Measurements from ENCODE around the gene SLC22A23. TPM values are rescaled to one million over a fixed set of nuclear protein-coding genes. Genes with fewer than 3 reads are reported as not detected.
A peak's percentile ranks its signal among the peaks of the same experiment; 100 is the strongest.

Gene SLC22A23
- total RNA-seq, 1 experiment from 2014 or later: 2.8 TPM

- DNase-seq: no peak
- Histone ChIP-seq H3K36me3 (peaks cover 9% of the 10 kb centered on the region), H3K4me3 (no peak overlapping the region), H3K9me3 (no peaks in the 10 kb centered on the region), H3K27me3 (no peaks in the 10 kb centered on the region)
Measured at GRCh38 chr6:3267162-3267561, 189.7 kb downstream of the SLC22A23 start.

GRCh38 chr6:3266170-3266569, 190.7 kb downstream of the SLC22A23 start:
- Histone ChIP-seq H3K4me3 (no peak overlapping the region), H3K36me3 (peaks cover 9% of the 10 kb centered on the region), H3K9me3 (no peaks in the 10 kb centered on the region), H3K27me3 (no peaks in the 10 kb centered on the region)
- DNase-seq: no peak

GRCh38 chr6:3265671-3266070, 191.2 kb downstream of the SLC22A23 start:
- Histone ChIP-seq H3K36me3 (peaks cover 12% of the 10 kb centered on the region), H3K27me3 (no peaks in the 10 kb centered on the region), H3K9me3 (no peaks in the 10 kb centered on the region), H3K4me3 (no peak overlapping the region)
- DNase-seq: no peak

GRCh38 chr6:3264356-3264755, 192.5 kb downstream of the SLC22A23 start:
- H3K27me3 ChIP-seq: no peaks in the 10 kb centered on the region
- DNase-seq: no peak
- H3K36me3 ChIP-seq: peaks cover 11% of the 10 kb centered on the region
- H3K9me3 ChIP-seq: no peaks in the 10 kb centered on the region
- H3K4me3 ChIP-seq: no peak overlapping the region

- Histone ChIP-seq H3K9me3 (no peaks in the 10 kb centered on the region), H3K27me3 (no peaks in the 10 kb centered on the region), H3K4me3 (no peak overlapping the region), H3K36me3 (peaks cover 6% of the 10 kb centered on the region)
- DNase-seq: no peak
Measured at GRCh38 chr6:3263096-3263495, 193.8 kb downstream of the SLC22A23 start.

- Histone ChIP-seq H3K9me3 (no peaks in the 10 kb centered on the region), H3K27me3 (no peaks in the 10 kb centered on the region), H3K36me3 (peaks cover 6% of the 10 kb centered on the region), H3K4me3 (no peak overlapping the region)
- no peak for DNase-seq
Measured at GRCh38 chr6:3261921-3262320, 194.9 kb downstream of the SLC22A23 start.

- H3K9me3 ChIP-seq: no peaks in the 10 kb centered on the region
- no peak for DNase-seq
- no peak overlapping the region for H3K4me3 ChIP-seq
- peaks cover 6% of the 10 kb centered on the region for H3K36me3 ChIP-seq
- no peaks in the 10 kb centered on the region for H3K27me3 ChIP-seq
Measured at GRCh38 chr6:3261518-3261820, 195.4 kb downstream of the SLC22A23 start.

- no peaks in the 10 kb centered on the region for H3K27me3 ChIP-seq
- DNase-seq: no peak
- H3K4me3 ChIP-seq: no peak overlapping the region; the same call in 1 of the 2 replicates
- H3K9me3 ChIP-seq: no peaks in the 10 kb centered on the region
- H3K36me3 ChIP-seq: peaks cover 6% of the 10 kb centered on the region
Measured at GRCh38 chr6:3260772-3261517, 195.9 kb downstream of the SLC22A23 start.

- H3K4me3 ChIP-seq: peak overlapping the region; percentile 11; the same call in 1 of the 2 replicates
- peaks cover 6% of the 10 kb centered on the region for H3K36me3 ChIP-seq
- H3K9me3 ChIP-seq: no peaks in the 10 kb centered on the region
- H3K27me3 ChIP-seq: no peaks in the 10 kb centered on the region
- DNase-seq: no peak
Measured at GRCh38 chr6:3260296-3260695, 196.6 kb downstream of the SLC22A23 start.

- peaks cover 6% of the 10 kb centered on the region for H3K36me3 ChIP-seq
- H3K4me3 ChIP-seq: peak overlapping the region; percentile 70
- H3K9me3 ChIP-seq: no peaks in the 10 kb centered on the region
- peak; percentile 20 for DNase-seq
- H3K27me3 ChIP-seq: no peaks in the 10 kb centered on the region
Measured at GRCh38 chr6:3259491-3259958, 197.3 kb downstream of the SLC22A23 start.

- peaks cover 3% of the 10 kb centered on the region for H3K36me3 ChIP-seq
- no peaks in the 10 kb centered on the region for H3K27me3 ChIP-seq
- peak within 1 kb of the TSS; percentile 70 for H3K4me3 ChIP-seq
- peak; percentile 88 for DNase-seq
- H3K9me3 ChIP-seq: no peaks in the 10 kb centered on the region
Measured at GRCh38 chr6:3258720-3259490, 197.9 kb downstream of the SLC22A23 start, which contains the start of gene PSMG4. TSS of gene PSMG4 (plus strand) at chr6:3258947. CDS start at chr6:3259023, 76 bp downstream.

GRCh38 chr6:3258201-3258600, 198.6 kb downstream of the SLC22A23 start:
- Histone ChIP-seq H3K27me3 (no peaks in the 10 kb centered on the region), H3K9me3 (no peaks in the 10 kb centered on the region)

GRCh38 chr6:3253597-3253961, 203.3 kb downstream of the SLC22A23 start:
- no peak overlapping the region for H3K4me3 ChIP-seq
- no peaks in the 10 kb centered on the region for H3K36me3 ChIP-seq
- DNase-seq: no peak
- no peaks in the 10 kb centered on the region for H3K27me3 ChIP-seq
- no peaks in the 10 kb centered on the region for H3K9me3 ChIP-seq

More at GRCh38 chr6:3258201-3258600, 198.6 kb downstream of the SLC22A23 start:
- peaks cover 3% of the 10 kb centered on the region; the same call in 1 of the 2 replicates for H3K36me3 ChIP-seq
- peak overlapping the region; percentile 70 for H3K4me3 ChIP-seq
- DNase-seq: no peak

GRCh38 chr6:3252861-3253596, 203.8 kb downstream of the SLC22A23 start:
- no peak for DNase-seq
- no peaks in the 10 kb centered on the region for H3K9me3 ChIP-seq
- H3K27me3 ChIP-seq: no peaks in the 10 kb centered on the region
- no peaks in the 10 kb centered on the region for H3K36me3 ChIP-seq
- no peak overlapping the region for H3K4me3 ChIP-seq

- no peaks in the 10 kb centered on the region for H3K9me3 ChIP-seq
- no peak overlapping the region for H3K4me3 ChIP-seq
- H3K36me3 ChIP-seq: no peaks in the 10 kb centered on the region
- no peak for DNase-seq
- no peaks in the 10 kb centered on the region for H3K27me3 ChIP-seq
Measured at GRCh38 chr6:3252369-3252768, 204.5 kb downstream of the SLC22A23 start.

- H3K9me3 ChIP-seq: no peaks in the 10 kb centered on the region
- no peaks in the 10 kb centered on the region for H3K36me3 ChIP-seq
- DNase-seq: peak; percentile 62
- no peak overlapping the region for H3K4me3 ChIP-seq
- H3K27me3 ChIP-seq: no peaks in the 10 kb centered on the region
Measured at GRCh38 chr6:3251462-3252314, 205.2 kb downstream of the SLC22A23 start.
